ENCODE results near the gene FAM25G.
"Not testable (repeated sequence)": the region's sequence is repeated elsewhere in the genome, so short reads cannot be mapped to it uniquely, and the experiment has no call there.

GRCh38 chr10:47472072-47472471 is 19.4 kb downstream of the FAM25G start:
- not testable (repeated sequence) for TF ChIP-seq CTCF (conservative IDR thresholded peaks at IDR 0.05; ENCODE audit: low read depth, low read length); EZH2 (IDR thresholded peaks at IDR 0.05; ENCODE audit: borderline replicate concordance, low read depth, low read length, poor library complexity, severe bottlenecking)

Measured in A673 (cell line).